Panc1 (cell line): ENCODE measurements around the gene MRPS5. TPM values are rescaled to one million over a fixed set of nuclear protein-coding genes. Genes with fewer than 3 reads are reported as not detected.

Experiments
- ATAC-seq: fragments of 200-7000 bp; cut with Tn5 transposase; 2 replicates; pipeline ENCODE4 v1.9.1; 2020; ENCODE audit warnings: mild to moderate bottlenecking, moderate library complexity
- BruUV-seq: library from RNA; stranded (reverse); fragments of 400-500 nt; replicated peaks from 2 replicates; lab custom pipeline; 2021; lab: Mats Ljungman, UMichigan
- CTCF ChIA-PET: fragments of 300-600 bp; sonication (Branson Sonifier 250); formaldehyde crosslinking; loops from one replicate; lab custom pipeline; 2022; ENCODE audit warnings: antibody characterized with exemption; lab: Charles Lee
- POLR2A ChIA-PET: fragments of 300-600 bp; sonication (Branson Sonifier 250); formaldehyde crosslinking; loops from one replicate; lab custom pipeline; 2022; ENCODE audit warnings: antibody characterized with exemption; lab: Charles Lee
- DNase-seq: peaks from one replicate; pipeline ENCODE4 v3.0.0-alpha.2; 2010; ENCODE audit warnings: low read depth, low spot score
- H3K27ac ChIP-seq: 2 replicates; pipeline ENCODE4 v1.5.1; 2011; ENCODE audit warnings: mild to moderate bottlenecking, low read length, inconsistent platforms
- H3K27me3 ChIP-seq: fragments of 200-500 bp; sonication (Bioruptor generic); 2 replicates; pipeline ENCODE4 v1.6.0; 2014; ENCODE audit warnings: low read length, inconsistent platforms; ENCODE audit not compliant: control insufficient read depth, insufficient read depth
- H3K36me3 ChIP-seq: fragments of 200-500 bp; sonication (Bioruptor generic); 2 replicates; pipeline ENCODE4 v1.5.1; 2014; ENCODE audit warnings: inconsistent platforms, mild to moderate bottlenecking, low read length, moderate library complexity; ENCODE audit not compliant: control insufficient read depth, insufficient read depth
- H3K4me1 ChIP-seq: 2 replicates; pipeline ENCODE4 v1.5.1; 2011; ENCODE audit warnings: inconsistent platforms, mild to moderate bottlenecking, low read length, moderate library complexity; ENCODE audit not compliant: control insufficient read depth, insufficient read depth
- H3K4me3 ChIP-seq, 2 experiments: 2 replicates each; pipeline ENCODE4 v1.5.1; 2011 to 2012; ENCODE audit warnings: low read depth in 2 of 2, low read length in 2 of 2, mild to moderate bottlenecking in 2 of 2, inconsistent platforms in 1 of 2, moderate library complexity in 1 of 2
- H3K9me3 ChIP-seq: fragments of 200-500 bp; sonication (Bioruptor generic); 2 replicates; pipeline ENCODE4 v1.5.1; 2014; ENCODE audit warnings: low read depth, mild to moderate bottlenecking, inconsistent platforms, low read length, moderate library complexity; ENCODE audit not compliant: control insufficient read depth, insufficient read depth
- CTCF ChIP-seq: fragments of 450-650 bp; IDR thresholded peaks from 2 replicates; pipeline ENCODE4 v1.5.1; 2017; ENCODE audit warnings: mild to moderate bottlenecking
- POLR2AphosphoS5 ChIP-seq: IDR thresholded peaks from 2 replicates; pipeline ENCODE4 v1.6.1; 2012; ENCODE audit warnings: mild to moderate bottlenecking, low read depth, low read length, moderate library complexity
- REST ChIP-seq, 2 experiments: IDR thresholded peaks; 2 replicates each; pipeline ENCODE4 v1.6.1; 2011 to 2012; ENCODE audit warnings: low read depth in 2 of 2, control low read depth in 1 of 2, low read length in 1 of 2, mild to moderate bottlenecking in 1 of 2, moderate library complexity in 1 of 2; ENCODE audit not compliant: insufficient read depth in 1 of 2
- SIN3A ChIP-seq: IDR thresholded peaks from 2 replicates; pipeline ENCODE4 v1.6.1; 2012; ENCODE audit warnings: low read depth, mild to moderate bottlenecking, low read length, moderate library complexity, borderline replicate concordance; ENCODE audit not compliant: insufficient read depth
- TCF7L2 ChIP-seq: IDR thresholded peaks from 2 replicates; pipeline ENCODE4 v1.6.1; 2011; ENCODE audit warnings: mild to moderate bottlenecking, low read depth, low read length, inconsistent platforms
- in situ Hi-C: cut with HindIII; loops from 2 replicates; pipeline ENCODE4 v1.10.0; 2016; ENCODE audit warnings: low sequenced_read_pairs, low pct_unique_long_range_greater_than_20kb
- intact Hi-C: fragments of 100-400 bp; cut with micrococcal nuclease; formaldehyde crosslinking; loops from one replicate; pipeline ENCODE4 v1.10.0; 2022; ENCODE audit not compliant: unreplicated experiment
- total RNA-seq: library from RNA; stranded (reverse); gene quantifications from one replicate; pipeline ENCODE4 v1.2.1, GENCODE V29; 2021; ENCODE audit not compliant: unreplicated experiment

MRPS5 gene
- total RNA-seq, 1 experiment from 2014 or later = 95.8 TPM

- no peak for DNase-seq
- H3K27me3 ChIP-seq = no peaks in the 10 kb centered on the region
- H3K27ac ChIP-seq = no peak overlapping the region
- ChIA-PET POLR2A (no interaction called here), CTCF (no interaction called here)
- H3K36me3 ChIP-seq = peaks cover 10% of the 10 kb centered on the region
- BruUV-seq = TSS peak; percentile 58
- H3K9me3 ChIP-seq = peaks cover 92% of the 10 kb centered on the region
- in situ Hi-C loops (no loop called here), intact Hi-C loops (no loop called here)
- no peaks in the 10 kb centered on the region for H3K4me1 ChIP-seq
- ATAC-seq = no peak
- TF ChIP-seq POLR2AphosphoS5 = no peak
- no peak for TF ChIP-seq CTCF
- TF ChIP-seq REST (IDR thresholded peaks at IDR 0.05; ENCODE audit: insufficient read depth in 1 of 2, low read depth in 2 of 2, low read length in 1 of 2) = no peak
- H3K4me3 ChIP-seq = no peak overlapping the region
Observed at GRCh38 chr2:95149397-95149984, 27.9 kb upstream of the MRPS5 start.

GRCh38 chr2:95143838-95144237 lies 22.2 kb upstream of the MRPS5 start:
- intact Hi-C loops = no loop called here
- ATAC-seq = no peak

More at GRCh38 chr2:95143838-95144237, 22.2 kb upstream of the MRPS5 start:
- no TSS peak for BruUV-seq
- no peak for DNase-seq
- Histone ChIP-seq H3K4me1 (no peaks in the 10 kb centered on the region), H3K9me3 (peaks cover 67% of the 10 kb centered on the region), H3K4me3 (no peak overlapping the region), H3K27ac (no peak overlapping the region), H3K27me3 (no peaks in the 10 kb centered on the region), H3K36me3 (no peaks in the 10 kb centered on the region)
- CTCF ChIA-PET = no interaction called here
- TF ChIP-seq REST (IDR thresholded peaks at IDR 0.05; ENCODE audit: insufficient read depth in 1 of 2, low read depth in 2 of 2, low read length in 1 of 2) (no peak), TCF7L2 (no peak), POLR2AphosphoS5 (no peak), SIN3A (no peak), CTCF (no peak)
- in situ Hi-C loops = no loop called here
- POLR2A ChIA-PET = no interaction called here
